Thoracic aorta (tissue), 2 donors: ENCODE results near the gene FREY1. TPM values are rescaled to one million over a fixed set of nuclear protein-coding genes. Genes with fewer than 3 reads are reported as not detected.
A peak's percentile ranks its signal among the peaks of the same experiment; 100 is the strongest.

Source experiments
- ATAC-seq: fragments of 150-250 bp; one replicate; pipeline ENCODE4 v1.8.0; 2017; ENCODE audit warnings: low read depth; ENCODE audit not compliant: insufficient number of reproducible peaks, low FRiP score
- DNase-seq: peaks from one replicate; pipeline ENCODE4 v3.0.0-alpha.2; 2020; ENCODE audit warnings: low spot score
- H3K27ac ChIP-seq, 2 donors: fragments of 200-600 bp; sonication (generic); 1 replicate in 1 of 2; 2 replicates in 1 of 2; pipeline ENCODE4 v1.5.1; 2016; ENCODE audit warnings: mild to moderate bottlenecking in 2 of 2, moderate library complexity in 2 of 2
- H3K27me3 ChIP-seq: fragments of 200-600 bp; sonication (generic); replicated peaks from 2 replicates; pipeline ENCODE4 v1.6.0; 2016; ENCODE audit warnings: mild to moderate bottlenecking; ENCODE audit not compliant: insufficient read depth
- H3K36me3 ChIP-seq: fragments of 200-600 bp; sonication (generic); one replicate; pipeline ENCODE4 v1.5.1; 2016
- H3K4me1 ChIP-seq, 2 donors: fragments of 200-600 bp; sonication (generic); 1 replicate in 1 of 2; 2 replicates in 1 of 2; pipeline versions ENCODE4 v1.5.1 to v1.6.0; 2016; ENCODE audit warnings: low read depth in 2 of 2, mild to moderate bottlenecking in 1 of 2; ENCODE audit not compliant: control insufficient read depth in 1 of 2
- H3K4me3 ChIP-seq: fragments of 200-600 bp; sonication (generic); 2 replicates; pipeline ENCODE4 v1.5.1; 2016; ENCODE audit warnings: mild to moderate bottlenecking
- H3K9me3 ChIP-seq: fragments of 200-600 bp; sonication (generic); 2 replicates; pipeline ENCODE4 v1.5.1; 2016
- total RNA-seq, 2 donors: library from RNA; depleted of rRNA; stranded (reverse); fragments of >200 nt; gene quantifications; one replicate each; pipeline versions ENCODE4 v1.1.0 to v1.2.3, GENCODE V29; 2016
- TF ChIP-seq, protein P1 (sequence below): fragments of 200-600 bp; sonication (generic); IDR thresholded peaks from one replicate; pipeline ENCODE4 v1.5.1; 2019; ENCODE audit warnings: antibody characterized with exemption

The FREY1 gene
- total RNA-seq, 2 donors from 2014 or later: 9.0 TPM; not detected in 1

GRCh38 chr11:45859661-45860140, 47.4 kb downstream of the FREY1 start:
- Histone ChIP-seq H3K9me3 (no peaks in the 10 kb centered on the region), H3K27ac (peak overlapping the region; percentile 64 to 79), H3K4me1 (peaks cover 36 to 63% of the 10 kb centered on the region in 2 donors), H3K4me3 (peak overlapping the region; percentile 9), H3K27me3 (no peaks in the 10 kb centered on the region), H3K36me3 (peaks cover 36% of the 10 kb centered on the region)
- DNase-seq: peak; percentile 62
- TF ChIP-seq, protein P1, sequence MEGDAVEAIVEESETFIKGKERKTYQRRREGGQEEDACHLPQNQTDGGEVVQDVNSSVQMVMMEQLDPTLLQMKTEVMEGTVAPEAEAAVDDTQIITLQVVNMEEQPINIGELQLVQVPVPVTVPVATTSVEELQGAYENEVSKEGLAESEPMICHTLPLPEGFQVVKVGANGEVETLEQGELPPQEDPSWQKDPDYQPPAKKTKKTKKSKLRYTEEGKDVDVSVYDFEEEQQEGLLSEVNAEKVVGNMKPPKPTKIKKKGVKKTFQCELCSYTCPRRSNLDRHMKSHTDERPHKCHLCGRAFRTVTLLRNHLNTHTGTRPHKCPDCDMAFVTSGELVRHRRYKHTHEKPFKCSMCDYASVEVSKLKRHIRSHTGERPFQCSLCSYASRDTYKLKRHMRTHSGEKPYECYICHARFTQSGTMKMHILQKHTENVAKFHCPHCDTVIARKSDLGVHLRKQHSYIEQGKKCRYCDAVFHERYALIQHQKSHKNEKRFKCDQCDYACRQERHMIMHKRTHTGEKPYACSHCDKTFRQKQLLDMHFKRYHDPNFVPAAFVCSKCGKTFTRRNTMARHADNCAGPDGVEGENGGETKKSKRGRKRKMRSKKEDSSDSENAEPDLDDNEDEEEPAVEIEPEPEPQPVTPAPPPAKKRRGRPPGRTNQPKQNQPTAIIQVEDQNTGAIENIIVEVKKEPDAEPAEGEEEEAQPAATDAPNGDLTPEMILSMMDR: no peak
- ATAC-seq: peak; percentile 35

GRCh38 chr11:45858751-45859398, 48.2 kb downstream of the FREY1 start:
- Histone ChIP-seq H3K27me3 (no peaks in the 10 kb centered on the region), H3K9me3 (no peaks in the 10 kb centered on the region), H3K27ac (peak overlapping the region; percentile 64 to 79), H3K4me1 (peaks cover 37 to 71% of the 10 kb centered on the region in 2 donors), H3K36me3 (peaks cover 35% of the 10 kb centered on the region), H3K4me3 (peak overlapping the region; percentile 9)
- DNase-seq (no peak), ATAC-seq (no peak)
- TF ChIP-seq, protein P1: no peak

DNA sequence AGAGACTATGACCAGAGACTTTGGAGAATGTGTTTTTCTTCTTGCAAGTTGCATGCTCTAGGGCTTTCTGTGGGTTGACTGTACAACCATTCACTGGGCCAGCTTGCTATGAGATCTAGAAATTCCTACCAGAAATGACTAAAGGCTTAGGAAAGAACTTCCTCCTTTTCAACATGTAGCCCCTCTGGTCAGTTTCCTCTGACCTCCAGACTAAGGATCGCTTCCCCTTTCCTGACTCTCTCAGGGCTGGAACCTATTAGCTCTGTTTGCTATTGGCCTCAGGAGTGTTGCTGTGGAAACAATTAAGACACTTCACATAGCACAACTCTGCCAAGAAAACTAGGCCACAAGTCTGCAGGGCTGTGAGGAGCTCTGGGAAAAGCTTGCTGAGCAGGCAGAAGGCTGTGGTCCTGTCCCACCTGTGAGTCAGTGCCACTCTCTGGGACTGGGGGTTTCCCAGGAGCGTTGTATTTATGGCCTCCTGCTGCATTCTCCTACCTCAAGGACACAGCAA, 49.1 kb downstream of the FREY1 start:
- Histone ChIP-seq H3K27me3 (no peaks in the 10 kb centered on the region), H3K9me3 (no peaks in the 10 kb centered on the region), H3K27ac (peak overlapping the region; percentile 64 to 79), H3K4me3 (no peak overlapping the region), H3K4me1 (peaks cover 39 to 80% of the 10 kb centered on the region in 2 donors), H3K36me3 (peaks cover 26% of the 10 kb centered on the region)
- TF ChIP-seq, protein P1: no peak
- DNase-seq (no peak), ATAC-seq (peak; percentile 63)

Other genes starting within 250 kb of the FREY1 start
- gene CHST1, start 241.6 kb downstream of the FREY1 start, total RNA-seq: 10 to 100 TPM; 48.7 to 50.2 TPM
- gene SLC35C1, start 102.1 kb downstream of the FREY1 start, total RNA-seq: 10 to 100 TPM; 18.8 to 28.4 TPM
- 10 to 100 TPM; 41.2 to 54.4 TPM for gene CRY2, start 59.8 kb downstream of the FREY1 start, total RNA-seq
- gene MAPK8IP1, start 21.6 kb downstream of the FREY1 start, total RNA-seq: 10 to 100 TPM in 1 of 2 donors, 1 to 10 TPM in 1; 9.5 to 10.4 TPM
- 10 to 100 TPM; 12.1 to 19.8 TPM for gene PEX16, start 10.6 kb upstream of the FREY1 start, total RNA-seq
- 1 to 10 TPM in 1 of 2 donors, not detected in 1; 3.1 TPM for gene LARGE2, start 15.4 kb upstream of the FREY1 start, total RNA-seq
- 100 to 1,000 TPM in 1 of 2 donors, 10 to 100 TPM in 1; 62.3 to 104 TPM for gene PHF21A, start 214.2 kb upstream of the FREY1 start, total RNA-seq